ENCODE results near the gene LTBP3.
"Not testable (repeated sequence)": the region's sequence is repeated elsewhere in the genome, so short reads cannot be mapped to it uniquely, and the experiment has no call there.

Gene LTBP3

DNA sequence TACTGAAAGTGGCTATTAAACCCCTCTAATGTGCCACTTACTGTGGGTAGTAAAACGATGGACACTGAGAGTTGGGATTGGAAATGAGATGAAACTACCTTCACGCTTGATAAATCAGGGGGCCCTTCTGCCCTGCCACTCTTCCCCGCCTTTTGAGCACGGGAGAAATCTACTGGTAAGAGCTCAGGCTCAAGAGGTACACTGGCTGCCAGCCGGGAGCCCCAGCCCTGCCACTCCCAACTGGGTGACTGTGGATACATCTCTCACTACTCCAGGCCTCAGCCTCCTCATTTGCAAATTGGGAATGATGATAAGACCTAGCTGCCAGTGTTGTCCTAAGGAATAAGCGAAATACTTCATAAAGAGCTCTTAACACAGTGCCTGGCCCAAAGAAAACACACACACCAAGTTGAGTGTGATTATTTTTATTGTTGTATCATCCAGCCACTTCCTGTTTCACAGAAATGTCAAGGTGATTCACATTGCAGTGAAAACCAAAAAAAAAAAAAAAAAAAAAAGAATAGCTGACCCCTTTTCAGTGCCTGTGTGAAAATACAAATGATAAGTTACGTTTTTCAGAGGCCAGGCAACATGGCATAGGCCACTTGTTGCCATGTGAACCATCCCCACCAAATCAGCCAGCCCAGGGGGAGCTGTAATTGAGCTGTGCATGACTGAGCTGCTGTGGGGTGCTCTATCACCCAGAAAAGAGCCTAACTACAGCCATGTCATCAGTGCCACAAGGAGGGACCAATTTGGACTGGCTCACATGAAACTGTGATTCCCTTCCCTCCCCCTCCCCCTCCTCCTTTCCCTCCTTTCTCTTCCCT, 7.7 kb upstream of the LTBP3 start:
- Mint-ChIP-seq H3K36me3 (no peaks in the 10 kb centered on the region), H3K4me1 (peaks cover 58% of the 10 kb centered on the region)

DNA sequence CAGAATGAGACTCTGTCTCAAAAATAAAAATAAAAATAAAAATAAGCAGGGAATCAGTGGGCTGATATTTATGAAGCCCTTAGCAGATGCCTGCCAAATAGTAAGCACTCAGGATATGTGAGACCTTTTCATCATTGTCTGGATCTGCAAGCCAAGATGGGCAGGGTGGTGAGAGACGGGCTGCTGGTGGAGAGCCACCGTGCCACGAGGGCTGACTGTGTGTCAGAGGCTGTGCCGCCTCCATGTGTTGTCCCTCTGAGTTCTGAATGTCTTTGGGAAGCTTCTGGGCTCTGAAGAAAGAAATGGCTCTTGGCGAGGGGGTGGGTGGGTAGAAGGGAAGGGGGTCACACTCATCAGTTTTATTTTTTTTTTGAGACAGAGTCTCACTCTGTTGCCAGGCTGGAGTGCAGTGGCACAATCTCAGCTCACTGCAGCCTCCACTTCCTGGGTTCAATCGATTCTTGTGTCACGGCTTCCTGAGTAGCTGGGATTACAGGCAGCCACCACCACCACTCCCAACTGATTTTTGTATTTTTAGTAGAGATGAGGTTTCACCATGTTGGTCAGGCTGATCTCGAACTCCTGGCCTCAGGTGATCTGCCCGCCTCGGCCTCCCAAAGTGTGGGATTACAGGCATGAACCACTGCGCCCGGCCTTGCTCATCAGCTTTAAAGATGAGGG, 6.9 kb upstream of the LTBP3 start:
- Mint-ChIP-seq H3K27ac (peak overlapping the region; percentile 92), H3K4me1 (peaks cover 63% of the 10 kb centered on the region), H3K4me3 (peak overlapping the region; percentile 40)
- H3K36me3 Mint-ChIP-seq, H3K9me3 Mint-ChIP-seq, H3K27me3 Mint-ChIP-seq: not testable (repeated sequence)

More for the DNA sequence above, 7.7 kb upstream of the LTBP3 start:
- Mint-ChIP-seq H3K4me3 (peak overlapping the region; percentile 73), H3K27me3 (no peaks in the 10 kb centered on the region), H3K9me3 (no peaks in the 10 kb centered on the region), H3K27ac (peak overlapping the region; percentile 92)

DNA sequence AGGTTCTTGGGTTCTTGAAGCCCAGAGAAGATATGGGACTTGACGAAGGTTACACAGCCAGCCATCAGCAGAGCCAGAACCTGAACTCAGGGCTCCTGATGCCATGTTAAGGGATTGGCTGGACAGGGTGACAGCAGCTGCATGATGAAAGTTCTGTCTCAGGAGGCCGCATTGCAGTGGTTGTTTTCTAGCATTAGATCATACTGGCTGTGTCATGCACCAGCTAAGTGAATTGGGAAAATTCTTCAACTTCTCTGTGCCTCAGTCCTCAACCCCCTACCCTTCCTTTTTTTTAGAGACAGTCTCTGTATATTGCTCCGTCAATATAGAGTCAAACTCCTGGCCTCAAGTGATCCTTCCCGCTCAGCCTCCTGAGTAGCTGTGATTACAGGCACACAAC, 5.4 kb upstream of the LTBP3 start:
- no peaks in the 10 kb centered on the region for H3K36me3 Mint-ChIP-seq
- no peak overlapping the region for H3K4me3 Mint-ChIP-seq
- no peak overlapping the region for H3K27ac Mint-ChIP-seq
- H3K4me1 Mint-ChIP-seq: peaks cover 69% of the 10 kb centered on the region
- H3K27me3 Mint-ChIP-seq: no peaks in the 10 kb centered on the region
- H3K9me3 Mint-ChIP-seq: no peaks in the 10 kb centered on the region

DNA sequence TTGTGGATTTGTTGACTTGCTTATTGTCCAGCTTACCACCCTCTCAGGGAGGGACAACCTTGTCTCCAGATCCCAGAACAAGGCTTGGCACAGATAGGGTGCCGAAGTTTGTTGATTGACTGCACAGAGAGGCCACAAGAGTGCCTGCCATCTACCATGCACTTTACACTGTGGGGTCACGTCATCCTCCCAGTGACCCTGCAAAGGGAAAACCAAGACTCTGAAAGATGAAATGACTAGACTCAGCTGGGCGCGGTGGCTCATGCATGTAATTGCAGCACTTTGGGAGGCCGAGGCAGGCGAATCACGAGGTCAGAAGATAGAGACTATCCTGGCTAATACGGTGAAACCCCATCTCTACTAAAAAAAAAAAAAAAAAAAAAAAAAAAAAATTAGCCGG, 4.6 kb upstream of the LTBP3 start:
- H3K4me1 Mint-ChIP-seq: peaks cover 61% of the 10 kb centered on the region
- no peaks in the 10 kb centered on the region for H3K27me3 Mint-ChIP-seq
- no peak overlapping the region for H3K27ac Mint-ChIP-seq

DNA sequence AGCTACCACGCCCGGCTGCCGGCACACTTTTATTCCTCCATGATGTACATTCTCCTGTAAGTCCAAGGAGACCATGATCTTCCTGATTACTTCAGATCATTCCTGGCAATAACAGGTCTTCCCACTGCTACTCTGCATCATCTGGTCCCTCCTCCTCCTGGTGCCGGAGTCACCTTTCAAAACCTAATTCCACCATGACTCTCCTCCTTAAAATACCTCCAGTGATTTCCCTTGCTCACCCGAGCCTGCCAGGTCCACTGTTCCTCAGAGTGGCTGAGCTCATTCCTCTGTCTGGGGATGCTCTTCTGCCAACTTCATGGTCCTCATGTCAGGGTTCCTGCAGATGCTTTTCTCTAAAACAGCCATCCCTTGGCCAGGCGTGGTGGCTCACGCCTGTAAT, 3.9 kb upstream of the LTBP3 start:
- no peaks in the 10 kb centered on the region for H3K27me3 Mint-ChIP-seq
- H3K36me3 Mint-ChIP-seq: no peaks in the 10 kb centered on the region
- H3K27ac Mint-ChIP-seq: peak overlapping the region; percentile 90
- peaks cover 63% of the 10 kb centered on the region for H3K4me1 Mint-ChIP-seq
- peak overlapping the region; percentile 57 for H3K4me3 Mint-ChIP-seq
- no peaks in the 10 kb centered on the region for H3K9me3 Mint-ChIP-seq

More for the DNA sequence above, 4.6 kb upstream of the LTBP3 start:
- Mint-ChIP-seq H3K4me3 (no peak overlapping the region), H3K36me3 (no peaks in the 10 kb centered on the region), H3K9me3 (no peaks in the 10 kb centered on the region)

DNA sequence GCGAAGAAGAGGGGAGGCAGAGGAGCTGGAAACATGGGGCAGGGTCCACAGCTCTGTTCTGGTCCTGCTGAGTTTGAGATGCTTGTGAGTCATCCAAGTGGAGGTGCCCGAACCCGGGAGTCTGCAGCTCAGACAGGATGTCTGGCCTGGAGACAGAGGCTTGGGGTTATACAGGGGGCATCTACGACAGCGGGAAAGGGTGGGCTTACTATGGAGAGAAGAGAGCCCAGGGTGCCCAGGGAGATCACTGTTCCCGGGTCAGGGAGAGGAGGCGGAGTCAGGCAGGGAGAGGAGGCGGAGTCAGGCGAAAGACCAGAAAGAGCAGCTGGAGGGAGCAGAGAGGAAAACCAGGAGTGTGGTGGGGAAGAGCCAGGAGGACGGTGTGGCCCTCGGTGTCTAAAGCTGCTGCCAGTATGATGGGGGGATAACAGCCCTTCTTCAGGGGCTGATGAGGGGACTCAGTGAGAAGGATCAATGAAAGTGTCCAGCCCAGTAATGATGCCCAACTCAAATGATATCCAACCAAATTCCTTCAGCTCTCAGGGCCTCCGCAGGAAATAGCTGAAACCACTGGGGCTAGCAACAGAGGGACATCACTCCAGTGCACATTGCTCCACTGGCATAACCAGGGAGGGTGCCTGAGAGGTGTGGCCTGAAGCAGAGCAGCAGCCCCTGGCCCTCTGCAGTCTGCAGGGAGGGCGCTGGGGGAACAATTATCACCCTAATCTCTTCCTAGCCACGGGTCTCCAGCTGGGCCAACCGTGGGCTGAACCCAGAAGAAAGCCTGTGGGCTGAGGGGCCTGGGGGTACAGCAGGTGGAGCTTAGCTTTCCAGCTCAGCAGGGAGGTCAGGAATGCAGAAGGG, 2.6 kb upstream of the LTBP3 start:
- Mint-ChIP-seq H3K9me3 (no peaks in the 10 kb centered on the region), H3K27me3 (no peaks in the 10 kb centered on the region), H3K4me1 (peaks cover 62% of the 10 kb centered on the region), H3K36me3 (no peaks in the 10 kb centered on the region), H3K27ac (no peak overlapping the region), H3K4me3 (no peak overlapping the region)

DNA sequence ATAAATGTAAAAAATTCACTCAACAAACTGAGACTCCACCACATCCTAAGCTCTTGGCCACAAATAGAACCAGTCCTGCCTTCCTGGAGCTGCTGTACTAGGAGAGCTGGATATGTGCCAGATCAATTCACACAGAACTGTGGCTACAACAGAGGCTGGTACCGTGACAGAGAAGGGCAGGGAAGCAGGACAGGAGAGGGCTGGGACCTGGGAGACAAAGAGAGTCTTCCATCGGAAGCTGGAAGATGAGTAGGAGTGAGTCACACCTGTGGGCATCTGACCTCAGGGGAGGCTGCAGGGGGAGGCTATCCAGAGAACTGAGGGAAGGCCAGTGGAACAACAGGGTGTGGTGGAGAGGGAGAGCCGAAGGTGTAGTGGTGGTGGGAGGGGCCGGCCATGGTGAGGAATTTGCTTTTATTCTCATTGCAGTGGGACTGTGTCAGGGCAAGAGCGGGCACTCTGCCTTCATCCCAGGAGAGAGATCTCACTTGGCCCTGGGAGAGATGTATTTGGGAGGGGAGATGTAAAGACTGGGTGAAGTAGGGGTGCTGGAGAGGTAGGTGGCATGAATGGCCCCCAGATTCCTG, 1.9 kb upstream of the LTBP3 start:
- peak overlapping the region; percentile 36 for H3K27ac Mint-ChIP-seq
- no peaks in the 10 kb centered on the region for H3K9me3 Mint-ChIP-seq
- H3K4me1 Mint-ChIP-seq: peaks cover 62% of the 10 kb centered on the region
- no peaks in the 10 kb centered on the region for H3K27me3 Mint-ChIP-seq
- no peak overlapping the region for H3K4me3 Mint-ChIP-seq
- no peaks in the 10 kb centered on the region for H3K36me3 Mint-ChIP-seq

DNA sequence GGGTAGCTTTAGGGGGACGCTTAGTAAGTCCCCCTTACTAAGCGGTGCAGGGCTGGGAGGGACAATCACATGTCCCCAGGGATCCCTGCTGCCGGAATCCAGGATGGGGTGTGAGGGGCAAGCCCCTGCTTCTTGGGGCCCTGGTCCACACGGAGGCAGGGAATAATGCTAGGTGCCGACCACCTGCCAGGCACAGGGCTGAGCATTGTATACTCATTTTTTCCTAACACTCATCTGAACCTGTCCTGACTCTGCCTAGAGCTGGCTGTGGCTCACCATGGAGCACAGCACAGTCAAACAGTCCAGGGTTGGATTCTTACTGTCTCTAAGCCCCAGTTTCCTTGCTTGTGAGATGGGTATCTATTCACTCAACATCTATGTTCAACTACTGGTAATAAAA, 1.4 kb upstream of the LTBP3 start:
- no peaks in the 10 kb centered on the region for H3K9me3 Mint-ChIP-seq
- peaks cover 64% of the 10 kb centered on the region for H3K4me1 Mint-ChIP-seq
- H3K4me3 Mint-ChIP-seq: peak overlapping the region; percentile 49
- H3K27ac Mint-ChIP-seq: peak overlapping the region; percentile 88
- H3K36me3 Mint-ChIP-seq: no peaks in the 10 kb centered on the region
- H3K27me3 Mint-ChIP-seq: no peaks in the 10 kb centered on the region

DNA sequence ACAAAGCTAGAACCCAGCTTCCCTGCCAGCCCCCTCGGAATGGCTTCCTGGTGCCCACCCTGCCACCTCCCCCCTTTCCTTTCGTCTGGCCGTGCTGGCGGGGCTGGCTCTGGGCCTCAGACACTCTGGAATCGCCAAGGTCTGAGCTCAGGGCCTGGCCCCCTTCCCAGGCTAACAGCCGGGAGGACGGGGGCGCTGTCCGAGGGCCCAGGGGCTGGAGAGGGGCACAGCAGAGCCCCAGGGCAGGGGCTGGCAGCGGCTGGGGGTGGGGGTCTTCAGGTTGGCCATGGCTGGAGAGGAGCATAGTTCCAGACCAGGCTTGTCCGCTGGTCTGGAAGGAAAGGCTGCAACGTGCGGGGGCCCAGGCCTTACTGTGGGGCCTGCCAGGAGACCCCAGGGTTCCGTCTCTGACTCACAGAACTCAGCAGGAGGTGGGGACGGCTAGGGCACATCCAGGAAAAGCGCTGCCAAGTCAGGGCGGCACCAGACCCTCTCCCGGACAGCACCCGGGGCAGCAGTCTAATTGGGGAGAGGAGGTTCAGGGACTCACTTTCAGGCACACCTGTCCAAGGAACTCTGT, 861 bp upstream of the LTBP3 start:
- Mint-ChIP-seq H3K4me3 (peak overlapping the region; percentile 51), H3K9me3 (no peaks in the 10 kb centered on the region), H3K4me1 (peaks cover 68% of the 10 kb centered on the region), H3K27ac (peak overlapping the region; percentile 88), H3K36me3 (no peaks in the 10 kb centered on the region), H3K27me3 (no peaks in the 10 kb centered on the region)

DNA sequence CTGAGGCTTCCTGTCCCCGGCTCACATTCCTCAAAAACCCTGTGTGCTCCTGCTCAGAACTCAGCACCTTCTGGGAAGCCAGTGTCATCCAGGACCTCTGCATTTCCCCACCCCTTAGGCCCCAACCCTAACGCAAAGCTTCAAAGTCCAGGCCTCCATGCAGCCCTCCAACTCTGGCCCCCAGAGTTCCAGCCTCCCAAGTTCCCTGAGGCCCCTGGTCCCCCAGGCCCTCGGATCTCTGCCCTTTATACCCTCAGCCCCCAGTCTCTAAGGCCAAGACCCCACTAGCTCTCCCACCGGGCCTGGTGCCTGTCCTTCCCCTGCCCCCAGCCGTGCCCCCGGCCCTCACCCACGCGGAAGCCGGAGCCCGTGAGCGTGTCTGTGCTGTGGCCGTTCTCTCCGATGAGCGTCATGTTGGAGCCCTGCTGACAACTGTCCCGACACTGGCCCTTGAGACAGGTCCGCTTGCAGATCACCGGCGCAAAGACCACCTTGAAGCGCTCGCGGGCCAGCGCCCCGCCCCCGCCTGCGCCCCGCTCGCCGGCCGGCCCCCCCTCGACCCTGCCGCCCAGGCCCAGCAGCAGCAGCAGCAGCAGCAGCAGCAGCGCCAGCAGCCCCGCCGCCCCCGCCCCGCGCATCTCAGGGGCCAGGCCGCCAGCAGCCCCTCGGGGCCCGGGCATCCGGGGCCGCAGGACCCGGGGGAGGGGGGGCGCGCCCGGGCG, 718 bp downstream of the LTBP3 start:
- H3K27ac Mint-ChIP-seq: peak overlapping the region; percentile 93
- no peaks in the 10 kb centered on the region for H3K36me3 Mint-ChIP-seq
- H3K27me3 Mint-ChIP-seq: no peaks in the 10 kb centered on the region
- no peaks in the 10 kb centered on the region for H3K9me3 Mint-ChIP-seq
- peaks cover 67% of the 10 kb centered on the region for H3K4me1 Mint-ChIP-seq
- peak overlapping the region; percentile 87 for H3K4me3 Mint-ChIP-seq

DNA sequence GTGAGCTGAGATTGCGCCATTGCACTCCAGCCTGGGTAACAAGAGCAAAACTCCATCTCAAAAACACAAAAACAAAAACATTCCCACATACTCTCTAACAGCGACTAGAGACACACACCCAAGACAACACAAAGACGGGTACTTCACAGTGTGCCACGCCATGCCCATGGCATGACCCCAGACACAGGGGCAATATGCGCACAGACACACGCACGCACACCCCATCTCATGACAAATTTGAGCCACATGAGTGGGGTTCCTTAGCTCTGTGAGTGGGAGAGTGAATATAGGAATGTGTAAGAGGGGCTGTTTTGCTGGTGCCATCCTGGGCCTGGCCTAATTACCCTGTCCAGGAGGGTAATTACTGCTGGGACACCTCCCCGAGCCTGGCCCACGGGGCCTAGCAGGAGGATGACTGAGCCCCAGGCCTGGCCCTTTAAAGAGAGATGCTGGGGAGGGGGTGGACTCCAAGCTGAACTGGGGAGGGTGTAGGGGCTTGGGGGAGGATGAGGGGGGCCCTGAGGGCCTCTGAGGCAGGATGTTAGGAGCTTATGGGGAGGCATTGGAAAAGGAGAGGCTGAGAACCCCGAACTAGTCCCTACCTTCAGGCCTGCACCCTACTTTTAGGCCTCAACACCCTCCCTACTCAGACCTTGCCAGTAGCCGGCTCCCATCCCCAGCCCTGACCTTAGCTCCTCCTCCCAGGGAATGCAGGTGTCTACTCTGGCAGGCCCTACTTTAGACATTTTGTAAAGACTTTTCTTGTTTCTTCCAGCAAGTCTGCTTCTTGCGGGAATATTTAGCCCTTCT, 1.5 kb downstream of the LTBP3 start:
- peaks cover under 1% of the 10 kb centered on the region for H3K36me3 Mint-ChIP-seq
- H3K4me1 Mint-ChIP-seq: peaks cover 68% of the 10 kb centered on the region
- no peaks in the 10 kb centered on the region for H3K9me3 Mint-ChIP-seq
- no peaks in the 10 kb centered on the region for H3K27me3 Mint-ChIP-seq
- H3K27ac Mint-ChIP-seq: peak overlapping the region; percentile 93
- peak overlapping the region; percentile 87 for H3K4me3 Mint-ChIP-seq

DNA sequence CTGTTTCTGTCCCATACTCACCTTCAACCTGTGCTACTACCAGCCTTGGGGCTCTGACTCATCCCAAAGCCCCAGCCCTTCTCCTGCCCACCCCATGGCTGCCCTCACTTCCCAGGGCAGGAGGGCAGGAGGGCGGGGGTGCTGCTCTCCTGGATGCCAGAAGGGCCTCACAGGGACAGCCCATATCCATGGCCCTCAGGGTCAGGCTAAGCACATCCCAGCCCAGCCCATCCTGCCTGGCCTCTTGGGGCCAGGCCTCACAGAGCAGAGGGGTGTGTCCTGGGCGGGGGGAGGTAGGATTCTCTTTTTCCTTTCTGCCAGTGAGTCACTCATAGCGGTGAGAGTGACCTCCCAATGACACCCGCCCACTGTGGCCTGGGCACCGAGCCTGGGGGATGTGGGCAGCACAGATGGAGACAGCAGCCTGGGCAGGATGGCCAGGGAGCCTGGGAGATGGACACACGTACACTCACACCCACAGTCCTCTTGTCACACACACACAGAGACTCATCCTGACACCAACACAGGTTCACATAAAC, 2.4 kb downstream of the LTBP3 start:
- Mint-ChIP-seq H3K27me3 (no peaks in the 10 kb centered on the region), H3K36me3 (peaks cover 1% of the 10 kb centered on the region), H3K4me1 (peaks cover 71% of the 10 kb centered on the region), H3K9me3 (no peaks in the 10 kb centered on the region), H3K4me3 (peak overlapping the region; percentile 87), H3K27ac (peak overlapping the region; percentile 71)

DNA sequence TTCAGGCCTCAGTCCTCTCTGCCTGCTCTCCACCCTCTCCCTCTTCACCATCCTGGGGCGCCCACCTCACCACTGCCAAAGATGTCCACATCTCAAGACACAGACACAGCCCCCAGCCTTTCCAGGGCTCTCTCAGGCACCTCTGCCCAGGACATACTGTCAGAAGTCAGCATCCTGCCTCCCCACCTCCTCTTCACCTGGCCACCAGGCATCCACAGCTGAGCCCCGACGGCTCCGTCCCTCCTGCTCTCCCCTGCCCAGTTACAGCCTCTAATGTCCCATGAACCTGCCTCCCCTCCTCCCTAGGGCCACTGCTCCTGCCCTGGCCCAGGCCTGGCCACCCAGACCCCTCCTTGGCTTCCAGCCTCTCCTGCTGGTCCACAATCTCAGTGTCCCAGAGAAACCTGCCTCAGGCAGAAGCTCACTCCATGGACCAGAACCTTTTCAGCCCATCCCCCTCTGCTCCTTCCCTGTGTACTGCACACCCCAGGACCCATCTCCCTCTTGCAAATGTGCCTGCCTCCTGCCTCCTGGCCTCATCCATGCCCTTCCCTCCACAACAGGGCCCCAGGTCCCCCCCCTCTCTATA, 3.2 kb downstream of the LTBP3 start:
- Mint-ChIP-seq H3K9me3 (no peaks in the 10 kb centered on the region), H3K27me3 (no peaks in the 10 kb centered on the region), H3K4me1 (peaks cover 63% of the 10 kb centered on the region), H3K4me3 (peak overlapping the region; percentile 63), H3K27ac (peak overlapping the region; percentile 73), H3K36me3 (peaks cover 1% of the 10 kb centered on the region)

All from activated naive CD4-positive, alpha-beta T cell treated with anti-CD3 and anti-CD28 coated beads, Interleukin-2, amount 50 U/mL, for 24 hours (primary cell).